ENCODE data around the gene VWC2L.

Gene VWC2L

GRCh38 chr2:214395040-214395439 is 15.8 kb upstream of the VWC2L start:
- DNase-seq (ENCODE audit: low read depth), result no peak
- no peak overlapping the region for H3K4me3 ChIP-seq (ENCODE audit: low read depth, low read length)
- no peak for TF ChIP-seq CTCF (conservative IDR thresholded peaks at IDR 0.05; ENCODE audit: low read depth, low read length)

GRCh38 chr2:214401580-214401979 is 9.3 kb upstream of the VWC2L start:
- TF ChIP-seq CTCF (conservative IDR thresholded peaks at IDR 0.05; ENCODE audit: low read depth, low read length), result no peak
- DNase-seq (ENCODE audit: low read depth), result no peak
- H3K4me3 ChIP-seq (ENCODE audit: low read depth, low read length), result no peak overlapping the region

- DNase-seq (ENCODE audit: low read depth), result no peak
- no peak for TF ChIP-seq CTCF (conservative IDR thresholded peaks at IDR 0.05; ENCODE audit: low read depth, low read length)
- no peak overlapping the region for H3K4me3 ChIP-seq (ENCODE audit: low read depth, low read length)
Observed at GRCh38 chr2:214410128-214410775, 602 bp upstream of the VWC2L start.

GRCh38 chr2:214412679-214413078 is 1.8 kb downstream of the VWC2L start:
- H3K4me3 ChIP-seq (ENCODE audit: low read depth, low read length), result no peak overlapping the region
- no peak for DNase-seq (ENCODE audit: low read depth)
- no peak for TF ChIP-seq CTCF (conservative IDR thresholded peaks at IDR 0.05; ENCODE audit: low read depth, low read length)

GRCh38 chr2:214436470-214436869 is 25.6 kb downstream of the VWC2L start:
- no peak for DNase-seq (ENCODE audit: low read depth)
- no peak overlapping the region for H3K4me3 ChIP-seq (ENCODE audit: low read depth, low read length)
- no peak for TF ChIP-seq CTCF (conservative IDR thresholded peaks at IDR 0.05; ENCODE audit: low read depth, low read length)

- DNase-seq (ENCODE audit: low read depth), result no peak
- no peak overlapping the region for H3K4me3 ChIP-seq (ENCODE audit: low read depth, low read length)
- TF ChIP-seq CTCF (conservative IDR thresholded peaks at IDR 0.05; ENCODE audit: low read depth, low read length), result no peak
Observed at GRCh38 chr2:214450118-214450894, 39.5 kb downstream of the VWC2L start.

Data from choroid plexus epithelial cell (primary cell).